A549 (cell line): Measurements from ENCODE around the gene MORC2. TPM values are rescaled to one million over a fixed set of nuclear protein-coding genes. Genes with fewer than 3 reads are reported as not detected.

Experiments
- ATAC-seq, 2 experiments: fragments of 200-7000 bp in 1 of 2; fragments of >200 bp in 1 of 2; cut with Nextera tagmentation in 1 of 2; cut with Tn5 transposase in 1 of 2; 3 replicates each; pipeline versions ENCODE4 v1.8.0 to v1.9.1; 2018 to 2020; ENCODE audit warnings: mild to moderate bottlenecking in 1 of 2, moderate library complexity in 1 of 2
- CTCF ChIA-PET: fragments of 300-600 bp; sonication (Branson Sonifier 250); formaldehyde crosslinking; extraction: SDS; loops from one replicate; lab custom pipeline; 2021; ENCODE audit warnings: antibody characterized with exemption, inconsistent platforms; lab: Yijun Ruan, JAX
- POLR2A ChIA-PET: fragments of 350-600 bp; formaldehyde crosslinking; extraction: SDS; loops from one replicate; lab custom pipeline; 2021; ENCODE audit warnings: antibody characterized with exemption, inconsistent platforms; lab: Yijun Ruan, JAX
- DNase-seq, 2 experiments: peaks; one replicate each; pipeline versions ENCODE4 v3.0.0 to v3.0.0-alpha.2; 2011 to 2016; ENCODE audit warnings: low read depth in 1 of 2, low spot score in 1 of 2
- FAIRE-seq: peaks from 2 replicates; lab custom pipeline; 2011; peaks lifted over from hg19 to GRCh38; lab: Jason Lieb, UNC
- H3K27ac ChIP-seq, 2 experiments: fragments of >200 bp; sonication (Bioruptor Twin); formaldehyde crosslinking; 3 replicates each; pipeline ENCODE4 v1.5.1; 2016 to 2017
- H3K4me1 ChIP-seq: fragments of >200 bp; sonication (Bioruptor Twin); formaldehyde crosslinking; 3 replicates; pipeline ENCODE4 v1.6.1; 2016
- H3K4me2 ChIP-seq: fragments of >200 bp; sonication (Bioruptor Twin); formaldehyde crosslinking; 3 replicates; pipeline ENCODE4 v1.6.1; 2016
- H3K4me3 ChIP-seq: fragments of >200 bp; sonication (Bioruptor Twin); formaldehyde crosslinking; 3 replicates; pipeline ENCODE4 v1.5.1; 2016
- H3K9me3 ChIP-seq: fragments of >200 bp; sonication (Bioruptor Twin); formaldehyde crosslinking; 3 replicates; pipeline ENCODE4 v1.6.1; 2016
- ATOH8 ChIP-seq: fragments of 250-450 bp; sonication (Bioruptor Pico); IDR thresholded peaks from 2 replicates; pipeline ENCODE4 v1.5.0; 2020; ENCODE audit warnings: low read depth, mild to moderate bottlenecking, moderate library complexity
- BHLHE40 ChIP-seq: IDR thresholded peaks from 2 replicates; pipeline ENCODE4 v1.6.1; 2012; ENCODE audit warnings: low read depth, low read length, inconsistent platforms
- CBX2 ChIP-seq: fragments of 200-600 bp; sonication (generic); IDR thresholded peaks from 2 replicates; pipeline ENCODE4 v1.6.1; 2016; ENCODE audit warnings: low read depth, mild to moderate bottlenecking, borderline replicate concordance
- CEBPB ChIP-seq, 2 experiments: fragments of >200 bp in 1 of 2; sonication (Bioruptor Twin) in 1 of 2; formaldehyde crosslinking in 1 of 2; IDR thresholded peaks; 2 replicates each; pipeline ENCODE4 v1.6.1; 2012 to 2016
- CTCF ChIP-seq: fragments of >200 bp; sonication (Bioruptor Twin); formaldehyde crosslinking; IDR thresholded peaks from 3 replicates; pipeline ENCODE4 v1.5.1; 2016
- FOSB ChIP-seq: fragments of 250-450 bp; sonication (Bioruptor Pico); IDR thresholded peaks from 2 replicates; pipeline ENCODE4 v1.5.0; 2020; ENCODE audit warnings: mild to moderate bottlenecking, moderate library complexity
- HDAC2 ChIP-seq: fragments of 200-600 bp; sonication (generic); IDR thresholded peaks from 2 replicates; pipeline ENCODE4 v1.6.1; 2016
- HOXB5 ChIP-seq: fragments of 250-450 bp; sonication (Bioruptor Pico); IDR thresholded peaks from 2 replicates; pipeline ENCODE4 v1.5.0; 2020; ENCODE audit warnings: mild to moderate bottlenecking, moderate library complexity
- JUN ChIP-seq, 2 experiments: fragments of >200 bp; sonication (Bioruptor Twin); formaldehyde crosslinking; IDR thresholded peaks; 2 replicates in 1 of 2; 3 replicates in 1 of 2; pipeline ENCODE4 v1.6.1; 2016 to 2017
- JUNB ChIP-seq: fragments of >200 bp; sonication (Bioruptor Twin); formaldehyde crosslinking; IDR thresholded peaks from 2 replicates; pipeline ENCODE4 v1.6.1; 2016
- MAFK ChIP-seq: fragments of 450-650 bp; IDR thresholded peaks from 2 replicates; pipeline ENCODE4 v1.6.1; 2014; ENCODE audit not compliant: partially characterized antibody
- MAX ChIP-seq: IDR thresholded peaks from 2 replicates; pipeline ENCODE4 v1.6.1; 2012
- MYC ChIP-seq: IDR thresholded peaks from 2 replicates; pipeline ENCODE4 v1.6.1; 2012; ENCODE audit warnings: mild to moderate bottlenecking, inconsistent platforms, low read length, improper control_type of control experiment, borderline replicate concordance
- NPAS2 ChIP-seq: fragments of 250-450 bp; sonication (Bioruptor Pico); IDR thresholded peaks from 2 replicates; pipeline ENCODE4 v1.8.0; 2022; ENCODE audit warnings: mild to moderate bottlenecking, moderate library complexity, borderline replicate concordance
- RAD21 ChIP-seq, 2 experiments: fragments of >200 bp in 1 of 2; sonication (Bioruptor Twin) in 1 of 2; formaldehyde crosslinking in 1 of 2; IDR thresholded peaks in 1 of 2; conservative IDR thresholded peaks in 1 of 2; 2 replicates in 1 of 2; 3 replicates in 1 of 2; pipeline ENCODE4 v1.6.1; 2012 to 2018; ENCODE audit warnings: inconsistent platforms in 1 of 2
- REST ChIP-seq: fragments of 200-600 bp; sonication (generic); IDR thresholded peaks from 2 replicates; pipeline ENCODE4 v1.6.1; 2016; ENCODE audit warnings: antibody characterized with exemption, mild to moderate bottlenecking, moderate library complexity
- RNF2 ChIP-seq: fragments of 200-600 bp; sonication (generic); IDR thresholded peaks from 2 replicates; pipeline ENCODE4 v1.6.1; 2016; ENCODE audit warnings: low read depth, mild to moderate bottlenecking, antibody characterized with exemption, moderate library complexity, borderline replicate concordance
- USF2 ChIP-seq: fragments of 450-650 bp; IDR thresholded peaks from 2 replicates; pipeline ENCODE4 v1.6.1; 2014; ENCODE audit warnings: antibody characterized with exemption
- ZC3H11A ChIP-seq: fragments of 450-650 bp; IDR thresholded peaks from 2 replicates; pipeline ENCODE4 v1.6.1; 2014; ENCODE audit warnings: antibody characterized with exemption, mild to moderate bottlenecking
- ZNF302 ChIP-seq: fragments of 250-450 bp; sonication (Bioruptor Pico); IDR thresholded peaks from 2 replicates; pipeline ENCODE4 v1.9.0; 2021; ENCODE audit warnings: inconsistent platforms, mild to moderate bottlenecking, moderate library complexity
- ZSCAN20 ChIP-seq: fragments of 250-450 bp; sonication (Bioruptor Pico); IDR thresholded peaks from 2 replicates; pipeline ENCODE4 v1.8.0; 2022; ENCODE audit warnings: mild to moderate bottlenecking, moderate library complexity
- WGBS: methylation state at CpG from one replicate; pipeline ENCODE4 v1.1.6; 2017; ENCODE audit errors: missing lambda C conversion rate; 5-methylcytosine and 5-hydroxymethylcytosine counted together
- polyA plus RNA-seq, 4 experiments: library from polyadenylated mRNA; depleted of rRNA in 3 of 4; stranded (reverse); fragments of >200 nt; fragmentation: RNase III in 1 of 4; extraction: RNeasy Plus Mini Kit Qiagen cat#74134 plus additional on column Dnase treatment in 1 of 4; gene quantifications; 2 replicates in 3 of 4; 3 replicates in 1 of 4; pipeline ENCODE4 v1.2.3, GENCODE V29; 2011 to 2017

The MORC2 gene
- polyA plus RNA-seq, 2 of the 4 experiments (the other 2 are of a cell fraction), result 14.8 to 16.0 TPM

- TF ChIP-seq HDAC2, result no peak
Observed at GRCh38 chr22:30889996-30890480, 78.5 kb downstream of the MORC2 start (continued).

DNA sequence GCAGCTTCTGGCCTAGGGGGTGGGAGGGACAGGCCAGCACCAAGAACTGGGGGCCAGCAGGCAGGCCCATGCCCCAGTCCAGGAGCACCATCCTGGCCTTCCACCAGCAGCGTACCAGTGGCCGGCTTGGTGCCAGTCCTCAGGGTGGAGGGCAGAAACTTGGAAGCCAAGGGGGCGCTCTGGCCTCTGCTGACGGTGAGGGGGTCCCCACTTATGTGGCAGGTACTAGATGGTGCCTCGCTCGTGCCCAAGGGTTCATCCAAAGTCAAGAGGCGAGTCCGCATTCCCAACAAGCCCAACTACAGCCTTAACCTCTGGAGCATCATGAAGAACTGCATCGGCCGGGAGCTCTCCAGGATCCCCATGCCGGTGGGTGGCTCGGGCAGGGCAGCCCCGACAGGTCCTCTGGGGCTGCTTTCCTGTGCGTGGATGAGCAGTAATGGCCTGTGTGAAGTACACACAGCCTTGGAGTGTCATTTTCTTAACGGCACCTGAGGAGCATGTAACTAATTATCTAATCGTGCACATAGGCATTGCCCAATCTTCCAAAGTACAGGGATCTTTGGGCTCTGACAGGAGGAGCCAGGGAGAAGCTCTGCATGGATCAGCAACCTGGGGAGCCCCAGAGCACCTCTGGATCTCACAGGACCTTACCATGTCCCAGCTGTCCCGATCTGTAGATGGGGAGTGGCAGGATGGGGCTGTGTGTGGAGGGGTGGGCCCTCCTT lies 79.1 kb downstream of the MORC2 start:
- WGBS, result 89% methylated on average over 3 of the region's 17 CpGs

DNA sequence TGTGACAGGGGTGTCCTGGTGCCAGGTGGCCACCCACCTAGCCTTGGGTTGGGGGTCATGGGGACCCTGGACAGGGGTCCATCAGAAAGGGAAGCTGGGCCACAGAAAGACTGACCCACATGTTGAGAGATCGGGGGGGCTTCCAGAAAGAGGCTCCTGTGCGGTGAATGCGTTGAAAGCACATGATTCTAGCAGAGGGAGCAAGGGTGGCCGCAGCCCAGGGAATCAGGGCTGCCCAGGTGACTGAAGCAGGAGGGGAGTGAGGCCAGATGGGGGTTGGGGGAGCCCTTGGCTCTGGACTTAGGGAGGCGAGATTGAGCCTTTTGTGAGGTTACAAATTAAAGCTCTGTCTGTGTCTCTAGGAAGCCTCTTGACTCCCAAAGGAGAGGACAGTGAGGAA lies 80.7 kb downstream of the MORC2 start:
- POLR2A ChIA-PET, result interaction anchor here (0.9 kb wide), 1 partner anchor 191 kb away, joined by 3 read pairs; no protein-coding TSS in a partner anchor
- TF ChIP-seq BHLHE40 (no peak), USF2 (no peak), ATOH8 (no peak), NPAS2 (CRISPR knock-in tag) (no peak), HOXB5 (CRISPR knock-in tag) (no peak), JUNB (no peak), JUN (IDR thresholded peaks at IDR 0.05) (no peak), RNF2 (no peak)
- 74% methylated on average over 5 of the region's 5 CpGs for WGBS
- CTCF ChIA-PET, result interaction anchor here (1.5 to 5.2 kb wide), 2 partner anchors 18 to 32 kb away, joined by 3 to 31 read pairs; no protein-coding TSS in a partner anchor
- H3K27ac ChIP-seq, result no peak overlapping the region
- FAIRE-seq (no peak), DNase-seq (no peak), ATAC-seq (no peak)
- H3K9me3 ChIP-seq, result no peaks in the 10 kb centered on the region
- no peak overlapping the region for H3K4me2 ChIP-seq
- no peaks in the 10 kb centered on the region; the same call in 2 of the 3 replicates for H3K4me1 ChIP-seq
- no peak overlapping the region for H3K4me3 ChIP-seq

More for the DNA sequence above, 79.1 kb downstream of the MORC2 start:
- no peak for DNase-seq
- CTCF ChIA-PET, result interaction anchor here (0.8 to 5.2 kb wide), 5 partner anchors 11 to 126 kb away, joined by 3 to 31 read pairs (median 3); no protein-coding TSS in a partner anchor
- no peaks in the 10 kb centered on the region for H3K4me1 ChIP-seq
- H3K4me3 ChIP-seq, result no peak overlapping the region
- ATAC-seq, result no peak
- TF ChIP-seq ZSCAN20 (CRISPR knock-in tag), result no peak
- TF ChIP-seq REST, result no peak
- no peak for TF ChIP-seq NPAS2 (CRISPR knock-in tag)
- no peak for TF ChIP-seq CBX2
- TF ChIP-seq, all 56 proteins: peak for 0
- Histone ChIP-seq H3K9me3 (no peaks in the 10 kb centered on the region), H3K4me2 (no peak overlapping the region), H3K27ac (peak overlapping the region in 1 of 2 experiments; percentile 75; a peak in 2 of 6 replicates)
- POLR2A ChIA-PET, result no interaction called here
- FAIRE-seq, result no peak

- FAIRE-seq (no peak), DNase-seq (no peak), ATAC-seq (no peak)
- Histone ChIP-seq H3K4me3 (no peak overlapping the region), H3K27ac (no peak overlapping the region), H3K4me2 (no peak overlapping the region), H3K4me1 (peaks cover 2% of the 10 kb centered on the region), H3K9me3 (no peaks in the 10 kb centered on the region)
- WGBS, result 91% methylated on average over 5 of the region's 11 CpGs
- TF ChIP-seq HOXB5 (CRISPR knock-in tag) (no peak), FOSB (CRISPR knock-in tag) (no peak), MYC (no peak), CTCF (no peak), ZC3H11A (no peak), ZNF302 (no peak), MAX (no peak), BHLHE40 (no peak), CEBPB (IDR thresholded peaks at IDR 0.05) (no peak), RAD21 (conservative IDR thresholded peaks at IDR 0.05 in 1 of 2, IDR thresholded peaks at IDR 0.05 in 1 of 2) (no peak), JUNB (no peak), MAFK (no peak), JUN (IDR thresholded peaks at IDR 0.05) (no peak)
- ChIA-PET POLR2A (interaction anchor here (0.9 kb wide), 1 partner anchor 191 kb away, joined by 3 read pairs; no protein-coding TSS in a partner anchor), CTCF (interaction anchor here (1.5 to 5.2 kb wide), 2 partner anchors 18 to 33 kb away, joined by 3 to 31 read pairs; no protein-coding TSS in a partner anchor)
Observed at GRCh38 chr22:30887453-30887852, 81.1 kb downstream of the MORC2 start.
